Coronary artery (tissue), 2 donors: ENCODE measurements around the gene NUB1.

Experiments used
- DNase-seq: peaks from one replicate; pipeline ENCODE4 v3.0.0-alpha.2; 2017; ENCODE audit warnings: low spot score
- H3K27ac ChIP-seq, 2 donors: fragments of 200-600 bp; sonication (generic); one replicate each; pipeline ENCODE4 v1.5.1; 2016 to 2019
- H3K4me3 ChIP-seq: fragments of 200-600 bp; sonication (generic); 2 replicates; pipeline ENCODE4 v1.5.1; 2016; ENCODE audit warnings: mild to moderate bottlenecking, moderate library complexity
- TF ChIP-seq, protein P1 (sequence below): fragments of 200-600 bp; sonication (generic); IDR thresholded peaks from one replicate; pipeline ENCODE4 v1.5.1; 2019; ENCODE audit warnings: antibody characterized with exemption

Gene NUB1

GRCh38 chr7:151384352-151384697, 42.7 kb downstream of the NUB1 start:
- no peak overlapping the region for H3K27ac ChIP-seq
- no peak for DNase-seq
- H3K4me3 ChIP-seq = no peak overlapping the region
- TF ChIP-seq, protein P1, sequence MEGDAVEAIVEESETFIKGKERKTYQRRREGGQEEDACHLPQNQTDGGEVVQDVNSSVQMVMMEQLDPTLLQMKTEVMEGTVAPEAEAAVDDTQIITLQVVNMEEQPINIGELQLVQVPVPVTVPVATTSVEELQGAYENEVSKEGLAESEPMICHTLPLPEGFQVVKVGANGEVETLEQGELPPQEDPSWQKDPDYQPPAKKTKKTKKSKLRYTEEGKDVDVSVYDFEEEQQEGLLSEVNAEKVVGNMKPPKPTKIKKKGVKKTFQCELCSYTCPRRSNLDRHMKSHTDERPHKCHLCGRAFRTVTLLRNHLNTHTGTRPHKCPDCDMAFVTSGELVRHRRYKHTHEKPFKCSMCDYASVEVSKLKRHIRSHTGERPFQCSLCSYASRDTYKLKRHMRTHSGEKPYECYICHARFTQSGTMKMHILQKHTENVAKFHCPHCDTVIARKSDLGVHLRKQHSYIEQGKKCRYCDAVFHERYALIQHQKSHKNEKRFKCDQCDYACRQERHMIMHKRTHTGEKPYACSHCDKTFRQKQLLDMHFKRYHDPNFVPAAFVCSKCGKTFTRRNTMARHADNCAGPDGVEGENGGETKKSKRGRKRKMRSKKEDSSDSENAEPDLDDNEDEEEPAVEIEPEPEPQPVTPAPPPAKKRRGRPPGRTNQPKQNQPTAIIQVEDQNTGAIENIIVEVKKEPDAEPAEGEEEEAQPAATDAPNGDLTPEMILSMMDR = no peak

- no peak overlapping the region for H3K27ac ChIP-seq
- DNase-seq = no peak
- TF ChIP-seq, protein P1 = no peak
- H3K4me3 ChIP-seq = no peak overlapping the region
Observed at GRCh38 chr7:151384776-151385625, 43.4 kb downstream of the NUB1 start.

DNA sequence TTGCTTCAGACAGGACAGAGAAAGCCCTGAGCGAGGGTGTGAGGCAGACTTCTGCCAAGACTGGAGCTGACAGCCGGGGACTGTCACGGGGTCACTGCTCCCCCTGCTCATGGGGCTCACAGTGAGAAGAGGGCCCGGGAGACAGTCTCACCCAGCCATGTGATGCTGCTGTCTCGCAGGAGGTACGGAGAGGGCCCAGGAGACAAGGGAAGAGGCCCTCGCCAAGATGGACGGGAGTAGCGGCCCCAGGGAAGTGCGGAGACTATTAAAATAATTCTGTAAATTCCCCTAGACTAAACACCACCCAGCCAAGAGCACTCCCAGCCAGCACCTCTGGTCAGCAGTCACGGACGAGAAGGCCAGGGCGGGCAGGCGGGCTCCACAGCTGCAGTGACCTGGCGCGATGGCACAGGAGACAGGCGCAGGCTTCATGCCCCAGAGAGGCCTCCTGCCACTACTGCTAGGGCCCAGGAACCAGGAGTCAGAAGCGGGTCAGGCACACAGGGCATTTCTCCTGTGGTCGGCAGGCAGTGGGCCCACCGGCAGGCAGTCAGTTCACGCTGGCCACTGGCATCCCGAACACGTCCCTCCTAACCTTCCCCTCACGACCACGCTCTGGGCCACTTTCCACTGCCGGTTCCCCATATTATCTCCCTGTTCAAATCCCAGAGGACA, 44.2 kb downstream of the NUB1 start:
- no peak overlapping the region for H3K4me3 ChIP-seq
- no peak for DNase-seq
- H3K27ac ChIP-seq = no peak overlapping the region
- TF ChIP-seq, protein P1 = no peak

DNA sequence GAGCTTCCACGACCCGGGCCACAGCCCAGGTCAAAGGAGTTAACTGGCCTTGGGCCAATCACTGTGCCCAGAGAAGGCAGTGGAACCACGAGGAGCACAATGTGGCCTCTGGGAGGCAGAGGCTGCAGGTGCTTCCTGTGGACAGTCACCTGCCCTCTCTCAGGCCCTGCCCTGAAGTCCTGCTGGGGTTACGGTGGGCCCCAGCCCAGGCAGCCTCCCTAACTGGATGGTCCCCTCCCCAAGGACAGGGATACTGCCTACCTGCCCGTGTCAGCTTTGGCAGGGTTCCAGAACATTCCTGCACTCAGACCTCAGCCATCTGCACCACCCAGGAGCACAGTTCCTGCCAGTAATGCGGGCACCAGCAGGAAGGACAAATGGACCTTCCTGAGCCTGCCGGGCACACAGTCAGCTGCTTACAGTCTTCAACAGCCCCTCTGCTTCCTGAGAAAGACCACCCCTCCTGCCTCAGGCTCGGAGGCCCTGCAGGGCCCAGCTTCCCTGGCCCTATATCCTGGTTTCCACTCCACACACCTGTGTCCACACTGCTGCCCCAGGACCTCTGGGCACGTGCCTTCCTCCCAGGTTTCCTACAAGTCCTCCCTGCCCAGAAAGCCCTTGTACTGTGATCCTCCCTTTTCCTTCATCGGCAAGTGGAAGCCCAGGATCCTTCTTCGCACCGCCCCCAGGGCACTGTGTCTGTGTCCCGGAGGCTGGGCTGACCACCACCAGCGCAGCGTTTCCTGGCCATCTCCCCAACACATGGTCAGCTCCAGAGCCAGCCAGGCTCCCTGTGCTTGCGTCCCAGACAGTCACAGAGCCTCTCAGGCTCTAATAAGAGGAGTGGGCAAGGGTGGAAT, 44.9 kb downstream of the NUB1 start:
- no peak for DNase-seq
- TF ChIP-seq, protein P1 = no peak
- no peak overlapping the region for H3K4me3 ChIP-seq
- H3K27ac ChIP-seq = no peak overlapping the region

GRCh38 chr7:151387161-151388006, 45.8 kb downstream of the NUB1 start:
- no peak overlapping the region for H3K27ac ChIP-seq
- no peak overlapping the region for H3K4me3 ChIP-seq
- no peak for DNase-seq
- TF ChIP-seq, protein P1 = no peak

DNA sequence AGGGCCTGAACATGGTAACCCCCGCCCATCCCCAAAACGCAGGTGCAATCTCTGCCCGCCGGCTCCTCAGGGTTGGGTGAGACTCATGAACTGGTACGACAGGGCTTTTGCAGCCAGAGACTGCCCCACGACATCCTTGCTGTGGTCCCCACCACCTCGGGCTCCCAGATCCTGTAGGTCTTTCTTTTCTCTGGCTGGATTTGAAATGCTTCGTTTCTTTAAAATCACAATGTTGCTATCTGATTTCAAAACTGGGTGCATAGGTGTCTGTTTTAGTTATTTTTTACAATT, 46.3 kb downstream of the NUB1 start:
- TF ChIP-seq, protein P1 = no peak
- Histone ChIP-seq H3K27ac (no peak overlapping the region), H3K4me3 (no peak overlapping the region)
- no peak for DNase-seq
